Astrocyte (in vitro differentiated cells and primary cell): ENCODE measurements around the gene SGCA. TPM values are rescaled to one million over a fixed set of nuclear protein-coding genes. Genes with fewer than 3 reads are reported as not detected.

Experiments used
- DNase-seq: peaks from one replicate; pipeline ENCODE4 v3.0.0-alpha.2; 2010; ENCODE audit warnings: low read depth
- FAIRE-seq: peaks from 2 replicates; lab custom pipeline; 2011; peaks lifted over from hg19 to GRCh38; lab: Jason Lieb, UNC
- H2AFZ ChIP-seq: 2 replicates; pipeline ENCODE4 v1.6.0; 2012; ENCODE audit warnings: low read depth, low read length, inconsistent platforms
- H3K27ac ChIP-seq: 2 replicates; pipeline ENCODE4 v1.5.1; 2011; ENCODE audit warnings: low read depth, low read length, inconsistent platforms
- H3K27me3 ChIP-seq: 2 replicates; pipeline ENCODE4 v1.6.0; 2011; ENCODE audit warnings: low read length, inconsistent platforms; ENCODE audit not compliant: insufficient read depth
- H3K36me3 ChIP-seq: 2 replicates; pipeline ENCODE4 v1.5.1; 2011; ENCODE audit warnings: low read length, inconsistent platforms; ENCODE audit not compliant: insufficient read depth
- H3K4me1 ChIP-seq: 2 replicates; pipeline ENCODE4 v1.5.1; 2011; ENCODE audit warnings: low read length, inconsistent platforms; ENCODE audit not compliant: insufficient read depth
- H3K4me2 ChIP-seq: 2 replicates; pipeline ENCODE4 v1.6.0; 2012; ENCODE audit warnings: low read length, inconsistent platforms
- H3K4me3 ChIP-seq: 2 replicates; pipeline ENCODE4 v1.5.1; 2011; ENCODE audit warnings: low read depth, mild to moderate bottlenecking, low read length, inconsistent platforms; ENCODE audit not compliant: insufficient read depth
- H3K79me2 ChIP-seq: 2 replicates; pipeline ENCODE4 v1.6.0; 2012; ENCODE audit warnings: mild to moderate bottlenecking, low read length, inconsistent platforms; ENCODE audit not compliant: insufficient read depth
- H3K9ac ChIP-seq: 2 replicates; pipeline ENCODE4 v1.6.0; 2012; ENCODE audit warnings: mild to moderate bottlenecking, low read length, inconsistent platforms
- H3K9me3 ChIP-seq: 2 replicates; pipeline ENCODE4 v1.5.1; 2012; ENCODE audit warnings: low read depth, mild to moderate bottlenecking, low read length, inconsistent platforms; ENCODE audit not compliant: insufficient read depth
- H4K20me1 ChIP-seq: 2 replicates; pipeline ENCODE4 v1.6.0; 2012; ENCODE audit warnings: low read length, inconsistent platforms; ENCODE audit not compliant: insufficient read depth
- H3K27ac Mint-ChIP-seq: one replicate; pipeline ENCODE4 v1.8.0; 2021; ENCODE audit warnings: mild to moderate bottlenecking, mixed read lengths; ENCODE audit not compliant: unreplicated experiment
- H3K27me3 Mint-ChIP-seq: one replicate; pipeline ENCODE4 v1.8.0; 2021; ENCODE audit warnings: low read depth, mixed read lengths; ENCODE audit not compliant: unreplicated experiment
- H3K36me3 Mint-ChIP-seq: one replicate; pipeline ENCODE4 v1.8.0; 2021; ENCODE audit warnings: low read depth, mixed read lengths; ENCODE audit not compliant: unreplicated experiment
- H3K4me1 Mint-ChIP-seq: one replicate; pipeline ENCODE4 v1.8.0; 2021; ENCODE audit warnings: low read depth, mixed read lengths; ENCODE audit not compliant: unreplicated experiment
- H3K4me3 Mint-ChIP-seq: one replicate; pipeline ENCODE4 v1.8.0; 2021; ENCODE audit warnings: mild to moderate bottlenecking, moderate library complexity, mixed read lengths; ENCODE audit not compliant: unreplicated experiment
- H3K9me3 Mint-ChIP-seq: one replicate; pipeline ENCODE4 v1.8.0; 2021; ENCODE audit warnings: mild to moderate bottlenecking, mixed read lengths; ENCODE audit not compliant: unreplicated experiment
- EZH2 ChIP-seq: IDR thresholded peaks from 2 replicates; pipeline ENCODE4 v1.6.1; 2012; ENCODE audit warnings: mild to moderate bottlenecking, low read length, inconsistent platforms; ENCODE audit not compliant: insufficient read depth
- total RNA-seq: library from RNA; stranded (reverse); gene quantifications from 2 replicates; pipeline ENCODE4 v1.2.1, GENCODE V29; 2021
- TF ChIP-seq, protein P1 (sequence below): IDR thresholded peaks from 2 replicates; pipeline ENCODE4 v1.5.1; 2011; ENCODE audit warnings: low read depth, mild to moderate bottlenecking, inconsistent platforms, low read length, moderate library complexity; ENCODE audit not compliant: insufficient read depth

SGCA gene
- total RNA-seq, 1 donor from 2014 or later = 0.32 TPM

DNA sequence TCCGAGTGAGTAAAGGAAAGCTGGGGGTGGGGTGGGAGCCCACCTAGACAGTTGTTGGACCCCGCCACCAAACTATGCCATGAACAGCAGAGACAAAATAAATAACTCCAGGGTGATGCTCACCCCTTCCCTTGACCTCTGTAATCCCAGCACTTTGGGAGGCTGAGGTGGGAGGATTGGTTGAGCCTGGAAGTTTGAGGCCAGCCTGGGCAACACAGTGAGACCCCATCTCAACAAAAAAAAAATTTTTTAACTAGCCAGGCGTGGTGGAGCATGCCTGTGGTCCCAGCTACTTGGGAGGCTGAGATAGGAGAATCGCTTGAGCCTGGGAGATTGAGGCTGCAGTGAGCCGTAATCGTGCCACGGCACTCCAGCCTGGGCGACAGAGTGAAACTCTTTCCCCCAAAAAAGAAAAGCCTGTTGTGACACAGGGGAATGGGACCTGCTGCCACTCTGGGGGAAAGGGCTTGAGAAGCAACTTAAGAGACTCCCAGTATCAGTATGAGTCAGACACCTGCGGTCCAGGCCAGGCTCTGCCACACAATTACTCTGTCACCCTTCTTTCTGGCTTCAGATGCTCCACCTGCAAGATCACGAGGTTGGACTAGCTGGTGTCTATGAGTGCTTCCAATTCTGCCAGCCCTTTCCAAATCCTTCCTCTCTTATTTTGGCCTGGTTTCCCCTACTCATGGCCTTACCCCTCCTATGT, 5.0 kb downstream of the SGCA start:
- H3K9ac ChIP-seq = no peak overlapping the region
- H3K4me1 ChIP-seq = peaks cover 18% of the 10 kb centered on the region
- no peak overlapping the region for H2AFZ ChIP-seq
- Mint-ChIP-seq H3K9me3 (no peaks in the 10 kb centered on the region), H3K27me3 (peaks cover 2% of the 10 kb centered on the region), H3K27ac (peak overlapping the region; percentile 91), H3K4me3 (no peak overlapping the region), H3K4me1 (peaks cover 26% of the 10 kb centered on the region), H3K36me3 (no peaks in the 10 kb centered on the region)
- H3K36me3 ChIP-seq = no peaks in the 10 kb centered on the region
- H3K9me3 ChIP-seq = no peaks in the 10 kb centered on the region
- TF ChIP-seq EZH2 = no peak
- TF ChIP-seq, protein P1, sequence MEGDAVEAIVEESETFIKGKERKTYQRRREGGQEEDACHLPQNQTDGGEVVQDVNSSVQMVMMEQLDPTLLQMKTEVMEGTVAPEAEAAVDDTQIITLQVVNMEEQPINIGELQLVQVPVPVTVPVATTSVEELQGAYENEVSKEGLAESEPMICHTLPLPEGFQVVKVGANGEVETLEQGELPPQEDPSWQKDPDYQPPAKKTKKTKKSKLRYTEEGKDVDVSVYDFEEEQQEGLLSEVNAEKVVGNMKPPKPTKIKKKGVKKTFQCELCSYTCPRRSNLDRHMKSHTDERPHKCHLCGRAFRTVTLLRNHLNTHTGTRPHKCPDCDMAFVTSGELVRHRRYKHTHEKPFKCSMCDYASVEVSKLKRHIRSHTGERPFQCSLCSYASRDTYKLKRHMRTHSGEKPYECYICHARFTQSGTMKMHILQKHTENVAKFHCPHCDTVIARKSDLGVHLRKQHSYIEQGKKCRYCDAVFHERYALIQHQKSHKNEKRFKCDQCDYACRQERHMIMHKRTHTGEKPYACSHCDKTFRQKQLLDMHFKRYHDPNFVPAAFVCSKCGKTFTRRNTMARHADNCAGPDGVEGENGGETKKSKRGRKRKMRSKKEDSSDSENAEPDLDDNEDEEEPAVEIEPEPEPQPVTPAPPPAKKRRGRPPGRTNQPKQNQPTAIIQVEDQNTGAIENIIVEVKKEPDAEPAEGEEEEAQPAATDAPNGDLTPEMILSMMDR = no peak
- H3K4me3 ChIP-seq = no peak overlapping the region
- no peak overlapping the region for H3K4me2 ChIP-seq
- no peak overlapping the region for H3K27ac ChIP-seq
- no peaks in the 10 kb centered on the region for H3K27me3 ChIP-seq
- DNase-seq (no peak), FAIRE-seq (no peak)
- H3K79me2 ChIP-seq = no peaks in the 10 kb centered on the region
- no peaks in the 10 kb centered on the region for H4K20me1 ChIP-seq

DNA sequence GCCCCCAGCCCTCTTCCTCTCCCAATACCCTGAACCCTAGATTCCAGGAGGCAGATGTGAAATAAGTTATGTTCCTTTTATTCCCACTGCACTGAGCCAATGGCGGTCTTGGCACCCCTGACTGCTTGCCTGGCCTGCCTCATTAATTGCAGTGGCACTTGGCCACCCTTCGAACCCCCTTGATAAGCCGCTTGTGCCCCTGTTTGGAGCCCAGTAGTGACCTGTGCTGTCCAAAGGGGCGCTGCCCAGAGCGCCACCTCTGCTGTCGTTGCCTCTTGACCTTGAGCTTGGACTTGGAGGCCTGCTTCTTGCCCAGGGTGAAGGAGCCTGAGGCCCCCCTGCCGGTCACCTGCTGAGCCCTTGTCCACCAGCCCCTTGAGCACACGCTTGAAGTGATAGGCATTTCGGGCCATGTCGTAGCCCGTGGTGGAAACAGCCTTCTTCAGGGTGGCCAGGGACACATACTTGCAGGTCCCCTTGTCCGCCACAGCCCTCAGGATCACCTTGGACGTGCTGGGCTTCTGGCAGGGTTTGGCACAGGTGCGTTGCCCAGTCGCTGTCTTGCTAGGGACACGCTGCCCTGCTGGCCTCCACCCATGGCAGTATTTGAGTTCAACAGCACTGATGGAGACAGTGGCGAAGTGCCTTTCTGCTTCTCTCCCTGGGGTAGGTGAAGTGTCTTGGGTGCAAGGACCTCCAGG, 5.7 kb downstream of the SGCA start:
- Mint-ChIP-seq H3K4me3 (no peak overlapping the region), H3K9me3 (no peaks in the 10 kb centered on the region), H3K4me1 (peaks cover 31% of the 10 kb centered on the region), H3K36me3 (peaks cover 3% of the 10 kb centered on the region), H3K27me3 (peaks cover 2% of the 10 kb centered on the region), H3K27ac (peak overlapping the region; percentile 91)
- DNase-seq (no peak), FAIRE-seq (no peak)
- Histone ChIP-seq H3K36me3 (no peaks in the 10 kb centered on the region), H3K27ac (no peak overlapping the region), H3K9ac (no peak overlapping the region), H3K4me1 (peaks cover 23% of the 10 kb centered on the region), H4K20me1 (no peaks in the 10 kb centered on the region), H2AFZ (no peak overlapping the region), H3K4me2 (no peak overlapping the region), H3K79me2 (no peaks in the 10 kb centered on the region), H3K4me3 (no peak overlapping the region), H3K27me3 (no peaks in the 10 kb centered on the region), H3K9me3 (no peaks in the 10 kb centered on the region)
- TF ChIP-seq, protein P1 = no peak
- no peak for TF ChIP-seq EZH2

DNA sequence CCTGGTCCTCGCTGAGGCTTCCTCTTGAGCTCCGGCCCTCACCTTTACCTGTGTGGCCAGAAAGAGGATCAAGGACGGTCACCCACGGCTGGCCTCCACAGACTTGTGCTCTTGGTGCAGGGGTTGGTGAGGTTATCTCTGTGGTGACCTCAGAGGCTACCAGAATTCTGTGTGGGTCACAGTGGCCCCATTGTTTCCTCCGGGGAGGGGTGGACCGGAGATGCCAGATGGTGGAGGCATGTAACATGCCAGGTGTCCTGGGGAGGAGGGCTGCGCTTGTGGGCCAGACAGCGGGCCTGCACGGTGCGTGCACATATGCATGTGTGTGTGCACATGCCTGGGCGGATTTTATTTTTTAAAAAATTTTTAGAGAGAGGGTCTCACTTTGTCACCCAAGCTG, 6.3 kb downstream of the SGCA start:
- Histone ChIP-seq H3K4me2 (no peak overlapping the region), H3K79me2 (peaks cover 2% of the 10 kb centered on the region), H3K9me3 (no peaks in the 10 kb centered on the region), H3K4me1 (peaks cover 29% of the 10 kb centered on the region), H3K4me3 (no peak overlapping the region), H3K9ac (no peak overlapping the region), H4K20me1 (no peaks in the 10 kb centered on the region), H2AFZ (no peak overlapping the region), H3K27ac (no peak overlapping the region), H3K36me3 (no peaks in the 10 kb centered on the region), H3K27me3 (no peaks in the 10 kb centered on the region)
- FAIRE-seq (no peak), DNase-seq (no peak)
- peaks cover 35% of the 10 kb centered on the region for H3K4me1 Mint-ChIP-seq
- peak overlapping the region; percentile 81 for H3K27ac Mint-ChIP-seq
- no peaks in the 10 kb centered on the region for H3K9me3 Mint-ChIP-seq
- TF ChIP-seq EZH2 = no peak
- TF ChIP-seq, protein P1 = no peak
- no peak overlapping the region for H3K4me3 Mint-ChIP-seq
- peaks cover 2% of the 10 kb centered on the region for H3K27me3 Mint-ChIP-seq
- H3K36me3 Mint-ChIP-seq = peaks cover 5% of the 10 kb centered on the region
